HG02763 (cell line): ENCODE data around the gene RPS16.
A peak's percentile ranks its signal among the peaks of the same experiment; 100 is the strongest.

Source experiments
- ATAC-seq: cut with Tn5 transposase; IDR thresholded peaks from one replicate; pipeline ENCODE4 v1.9.1; 2021; ENCODE audit warnings: mild to moderate bottlenecking, moderate library complexity; ENCODE audit not compliant: unreplicated experiment

The RPS16 gene

GRCh38 chr19:39390451-39390750 lies 45.3 kb downstream of the RPS16 start:
- peak; percentile 5 for ATAC-seq

GRCh38 chr19:39389631-39390414 lies 45.9 kb downstream of the RPS16 start:
- ATAC-seq, result no peak

- no peak for ATAC-seq
Observed at GRCh38 chr19:39388657-39389056, 47.1 kb downstream of the RPS16 start.

- ATAC-seq, result no peak
Observed at GRCh38 chr19:39386557-39386956, 49.2 kb downstream of the RPS16 start.

GRCh38 chr19:39385629-39386411 lies 49.9 kb downstream of the RPS16 start:
- no peak for ATAC-seq

- no peak for ATAC-seq
Observed at GRCh38 chr19:39384839-39385568, 50.7 kb downstream of the RPS16 start.
